ENCODE results near the gene LRRC30. TPM values are rescaled to one million over a fixed set of nuclear protein-coding genes. Genes with fewer than 3 reads are reported as not detected.

LRRC30 gene
- total RNA-seq, 1 donor from 2014 or later: not detected

- DNase-seq (ENCODE audit: low spot score in 2 of 2): no peak
- no peaks in the 10 kb centered on the region for H3K36me3 ChIP-seq
- no peak overlapping the region for H3K4me3 ChIP-seq
- intact Hi-C loops (cut with DNase I): no loop called here
- no peak for TF ChIP-seq CTCF (IDR thresholded peaks at IDR 0.05)
- no peak overlapping the region for H3K27ac ChIP-seq
- H3K9me3 ChIP-seq: no peaks in the 10 kb centered on the region
- H3K4me1 ChIP-seq: no peaks in the 10 kb centered on the region
- H3K27me3 ChIP-seq: no peaks in the 10 kb centered on the region
Observed at GRCh38 chr18:7232218-7232617, 1.3 kb downstream of the LRRC30 start.

- Histone ChIP-seq H3K4me1 (no peaks in the 10 kb centered on the region), H3K36me3 (no peaks in the 10 kb centered on the region), H3K27ac (no peak overlapping the region), H3K27me3 (no peaks in the 10 kb centered on the region), H3K9me3 (no peaks in the 10 kb centered on the region), H3K4me3 (no peak overlapping the region)
- intact Hi-C loops (cut with DNase I): no loop called here
- no peak for DNase-seq (ENCODE audit: low spot score in 2 of 2)
- TF ChIP-seq CTCF (IDR thresholded peaks at IDR 0.05): no peak
Observed at GRCh38 chr18:7233134-7233810, 2.4 kb downstream of the LRRC30 start.

- no peak for TF ChIP-seq CTCF (IDR thresholded peaks at IDR 0.05)
- DNase-seq (ENCODE audit: low spot score in 2 of 2): no peak
- Histone ChIP-seq H3K27ac (no peak overlapping the region), H3K4me1 (no peaks in the 10 kb centered on the region), H3K36me3 (no peaks in the 10 kb centered on the region), H3K27me3 (no peaks in the 10 kb centered on the region), H3K4me3 (no peak overlapping the region), H3K9me3 (no peaks in the 10 kb centered on the region)
- intact Hi-C loops (cut with DNase I): no loop called here
Observed at GRCh38 chr18:7234091-7234490, 3.2 kb downstream of the LRRC30 start.

- no peak overlapping the region for H3K4me3 ChIP-seq
- no peaks in the 10 kb centered on the region for H3K27me3 ChIP-seq
- H3K4me1 ChIP-seq: no peaks in the 10 kb centered on the region
- no peak for TF ChIP-seq CTCF (IDR thresholded peaks at IDR 0.05)
- H3K9me3 ChIP-seq: no peaks in the 10 kb centered on the region
- no peaks in the 10 kb centered on the region for H3K36me3 ChIP-seq
- no peak for DNase-seq (ENCODE audit: low spot score in 2 of 2)
- H3K27ac ChIP-seq: no peak overlapping the region
- intact Hi-C loops (cut with DNase I): no loop called here
Observed at GRCh38 chr18:7234956-7235355, 4.1 kb downstream of the LRRC30 start.

- intact Hi-C loops (cut with DNase I): no loop called here
- TF ChIP-seq CTCF (IDR thresholded peaks at IDR 0.05): no peak
Observed at GRCh38 chr18:7236072-7236471, 5.2 kb downstream of the LRRC30 start.

GRCh38 chr18:7236933-7237332 lies 6.0 kb downstream of the LRRC30 start:
- no peaks in the 10 kb centered on the region for H3K36me3 ChIP-seq
- no peak overlapping the region for H3K27ac ChIP-seq
- TF ChIP-seq CTCF (IDR thresholded peaks at IDR 0.05): no peak
- no peaks in the 10 kb centered on the region for H3K9me3 ChIP-seq
- H3K4me3 ChIP-seq: no peak overlapping the region
- no peaks in the 10 kb centered on the region for H3K27me3 ChIP-seq
- DNase-seq (ENCODE audit: low spot score in 2 of 2): no peak
- intact Hi-C loops (cut with DNase I): no loop called here
- no peaks in the 10 kb centered on the region for H3K4me1 ChIP-seq

More at GRCh38 chr18:7236072-7236471, 5.2 kb downstream of the LRRC30 start:
- no peak overlapping the region for H3K4me3 ChIP-seq
- DNase-seq (ENCODE audit: low spot score in 2 of 2): no peak
- H3K27me3 ChIP-seq: no peaks in the 10 kb centered on the region
- no peaks in the 10 kb centered on the region for H3K36me3 ChIP-seq
- H3K9me3 ChIP-seq: no peaks in the 10 kb centered on the region
- no peaks in the 10 kb centered on the region for H3K4me1 ChIP-seq
- no peak overlapping the region for H3K27ac ChIP-seq

Measured in ascending aorta (tissue), 2 donors.